ENCODE results near the gene UQCR10.

UQCR10 gene

DNA sequence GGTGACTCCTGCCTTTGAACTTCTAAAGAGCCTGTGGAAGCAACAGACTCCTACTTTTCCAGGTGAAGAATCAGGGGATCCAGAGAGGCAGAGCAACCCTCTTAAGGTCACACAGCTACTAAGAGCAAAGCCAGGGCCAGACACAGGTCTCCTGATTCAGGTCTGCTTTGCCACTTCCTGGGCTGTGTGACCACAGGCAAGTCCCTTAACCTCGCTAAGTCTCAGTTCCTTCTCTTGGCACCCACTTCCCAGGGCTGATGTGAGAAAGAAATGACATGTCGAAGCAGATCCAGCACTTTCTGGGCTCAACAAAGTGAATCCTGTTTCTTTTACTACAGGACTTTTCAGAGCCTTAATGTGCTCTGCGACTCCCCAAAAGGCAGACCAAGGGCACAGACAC is 30.2 kb downstream of the UQCR10 start:
- no peak for DNase-seq (ENCODE audit: low spot score)
- FAIRE-seq = no peak

DNA sequence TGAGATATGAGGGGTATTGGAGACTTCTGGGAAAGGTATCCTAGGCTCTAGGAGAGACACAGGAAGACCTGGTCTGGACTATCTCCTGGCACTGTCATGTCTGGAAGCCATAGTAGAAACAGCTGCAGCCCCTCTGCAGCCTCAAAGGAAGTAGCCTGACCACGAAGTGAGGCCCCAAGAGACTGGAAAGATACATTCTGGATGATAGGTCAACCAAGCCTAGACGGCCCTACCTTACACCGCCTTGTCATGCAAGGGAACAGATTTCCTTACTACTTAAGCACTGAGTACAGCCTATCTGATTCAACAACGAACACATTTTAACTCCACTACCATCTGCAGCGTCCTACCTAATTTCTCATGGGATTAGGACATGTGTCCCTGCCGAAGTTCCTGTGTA is 31.1 kb downstream of the UQCR10 start:
- no peak for FAIRE-seq
- no peak for DNase-seq (ENCODE audit: low spot score)

DNA sequence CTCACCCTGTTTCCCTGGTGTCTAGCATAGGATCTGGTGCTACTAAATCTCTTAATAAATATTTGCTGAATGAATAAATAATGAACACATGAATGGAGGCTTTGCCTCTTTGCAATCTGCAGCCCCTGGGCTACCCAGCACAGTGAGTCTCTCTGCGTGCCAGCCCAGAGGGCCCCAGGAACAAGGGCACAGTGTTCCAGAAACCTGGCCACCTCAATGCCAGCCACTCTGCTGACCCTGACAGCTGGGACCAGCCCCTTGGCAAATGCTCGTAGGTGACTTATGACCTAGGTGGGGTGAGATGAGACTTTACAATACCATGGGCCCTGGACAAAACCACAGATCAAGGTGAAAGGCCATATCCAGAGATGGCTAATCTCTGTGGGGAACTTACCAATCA is 31.6 kb downstream of the UQCR10 start:
- DNase-seq (ENCODE audit: low spot score) = no peak
- FAIRE-seq = no peak

DNA sequence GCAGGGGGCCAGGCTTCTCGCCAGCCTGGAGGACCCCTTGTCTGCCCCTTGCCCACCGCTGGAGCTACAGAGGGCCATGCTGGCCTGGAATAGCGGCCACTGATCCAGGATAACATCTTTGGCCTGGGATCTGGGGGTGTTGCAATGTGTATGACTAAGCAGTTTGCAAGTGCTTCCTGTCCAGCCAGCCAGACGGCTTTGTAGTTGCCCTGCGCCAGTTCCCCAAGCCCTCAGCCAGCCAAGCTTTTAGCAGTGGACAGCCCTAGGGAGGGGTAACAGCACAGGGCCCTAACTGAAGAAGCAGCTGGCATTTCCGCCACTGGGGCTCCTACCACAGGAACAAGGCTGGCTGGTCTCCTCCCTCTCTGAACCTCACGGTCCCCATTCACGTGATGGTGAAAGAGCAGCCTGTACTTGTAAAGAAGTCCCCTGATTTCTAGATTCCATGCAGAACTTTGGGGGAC is 32.1 kb downstream of the UQCR10 start:
- peak; percentile 79 for DNase-seq (ENCODE audit: low spot score)
- FAIRE-seq = peak; percentile 29

DNA sequence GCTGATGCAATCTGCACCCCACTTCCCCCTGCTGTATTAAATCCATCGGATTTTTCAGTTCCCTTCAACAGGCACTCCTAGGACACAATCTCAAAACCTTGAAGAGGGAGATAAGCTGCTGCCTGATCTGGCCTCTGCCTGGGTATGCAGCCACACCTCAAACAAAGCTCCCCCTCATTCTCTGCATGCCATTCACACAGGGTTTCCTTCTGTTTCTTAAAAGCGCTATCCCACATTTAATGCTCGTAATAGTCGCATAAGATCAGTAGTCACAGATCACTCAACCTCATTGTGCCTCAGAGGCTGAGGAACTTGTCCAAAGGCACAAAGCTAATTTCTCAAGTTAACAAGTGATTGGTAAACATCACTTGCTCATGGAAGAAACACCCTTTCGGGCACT is 34.0 kb downstream of the UQCR10 start:
- FAIRE-seq = no peak
- no peak for DNase-seq (ENCODE audit: low spot score)

DNA sequence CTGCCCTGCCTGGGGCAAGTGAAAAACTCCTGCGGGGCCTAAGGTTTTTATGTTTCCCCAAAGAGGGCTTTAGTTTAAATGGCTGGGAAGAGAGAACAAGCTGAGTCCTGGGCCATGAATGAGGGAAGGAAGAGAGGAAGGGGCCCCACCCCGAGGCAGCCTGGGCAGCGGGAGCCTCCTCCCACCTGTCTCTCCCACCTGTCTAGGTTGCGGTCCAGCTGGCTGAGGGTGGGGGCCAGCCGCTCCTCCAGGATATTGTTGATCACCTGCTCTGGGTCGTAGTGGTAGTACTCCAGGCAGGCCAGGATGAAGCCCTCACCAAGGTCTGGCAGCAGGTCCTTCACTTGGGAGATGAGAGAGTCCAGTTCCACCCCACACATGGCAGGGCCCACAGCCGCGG is 34.6 kb downstream of the UQCR10 start:
- FAIRE-seq (no peak), DNase-seq (ENCODE audit: low spot score) (no peak)

DNA sequence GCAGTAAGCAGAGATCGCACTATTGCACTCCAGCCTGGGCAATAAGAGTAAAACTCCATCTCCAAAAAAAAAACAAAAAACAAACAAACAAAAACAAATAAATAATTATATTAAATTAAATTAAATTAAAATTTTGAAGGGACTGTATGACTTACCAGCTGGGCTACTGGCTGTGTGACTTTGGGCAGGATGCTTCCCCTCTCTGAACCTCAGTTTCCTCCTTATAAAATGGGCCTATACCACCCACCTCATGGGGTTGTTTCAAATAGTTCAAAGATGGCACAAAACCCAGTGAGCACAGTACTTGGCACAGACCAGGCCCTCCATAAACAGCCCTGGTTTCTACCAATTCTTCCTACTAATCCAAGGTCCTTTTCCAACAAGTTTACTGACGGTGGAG is 36.0 kb downstream of the UQCR10 start:
- DNase-seq (ENCODE audit: low spot score) (no peak), FAIRE-seq (no peak)

DNA sequence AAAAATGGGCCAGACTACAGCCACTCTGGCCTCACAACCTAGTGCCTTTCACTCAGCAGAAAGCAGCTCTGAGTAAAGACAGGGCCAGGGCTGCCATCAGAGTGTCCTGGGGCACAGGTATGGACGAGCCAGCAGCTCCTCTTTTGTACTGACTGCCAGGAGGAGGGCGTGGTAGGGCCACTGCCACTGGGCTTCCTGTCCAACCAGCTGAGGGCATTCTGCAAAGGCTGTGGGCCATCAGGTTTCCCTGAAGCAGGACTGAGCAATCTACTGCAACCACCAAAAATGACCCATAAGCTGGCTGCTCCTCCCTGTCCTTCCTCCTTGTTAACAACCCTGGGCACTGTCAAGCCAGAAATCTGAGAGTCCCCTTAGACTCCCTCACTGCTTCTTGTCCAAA is 37.8 kb downstream of the UQCR10 start:
- no peak for FAIRE-seq
- DNase-seq (ENCODE audit: low spot score) = no peak

DNA sequence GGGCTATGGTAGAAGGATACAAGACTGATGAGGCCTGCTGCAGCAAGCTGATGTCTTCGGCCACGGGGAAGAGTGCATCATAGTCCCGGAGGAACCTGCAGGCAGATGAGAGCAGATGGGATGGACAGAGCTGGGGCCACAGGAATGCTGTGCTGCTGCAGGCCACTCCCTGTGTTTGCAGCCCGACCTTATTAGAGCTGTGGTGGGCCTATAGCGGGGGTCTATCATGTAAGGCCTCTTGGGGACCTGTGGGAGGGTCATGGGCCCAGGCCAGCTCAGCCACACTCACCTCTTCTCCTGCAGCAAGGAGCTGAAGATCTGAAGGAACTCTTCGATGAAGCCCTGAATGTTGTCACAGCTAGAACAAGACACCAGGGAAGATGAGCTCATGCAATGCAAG is 39.0 kb downstream of the UQCR10 start:
- no peak for DNase-seq (ENCODE audit: low spot score)
- FAIRE-seq = no peak

DNA sequence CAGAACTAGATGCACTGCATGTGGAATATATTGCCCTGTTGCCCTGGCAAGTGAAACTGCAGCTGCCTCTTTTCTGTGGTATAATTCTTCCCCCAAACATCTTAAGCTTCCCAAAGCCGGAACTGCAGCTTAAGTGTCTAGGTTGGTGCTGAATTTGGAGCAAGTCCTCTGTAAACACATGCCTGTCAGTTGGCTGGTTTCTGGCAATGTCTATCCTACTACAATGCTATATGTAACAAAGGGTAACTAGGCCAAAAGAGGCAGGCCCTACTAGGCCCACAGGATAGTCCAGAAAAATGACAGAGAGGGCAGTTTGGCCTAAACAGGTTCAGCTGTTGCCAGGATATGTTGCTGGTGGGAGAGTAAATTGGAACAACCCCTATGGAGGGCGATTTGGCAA is 43.0 kb downstream of the UQCR10 start:
- DNase-seq (ENCODE audit: low spot score) (no peak), FAIRE-seq (no peak)

DNA sequence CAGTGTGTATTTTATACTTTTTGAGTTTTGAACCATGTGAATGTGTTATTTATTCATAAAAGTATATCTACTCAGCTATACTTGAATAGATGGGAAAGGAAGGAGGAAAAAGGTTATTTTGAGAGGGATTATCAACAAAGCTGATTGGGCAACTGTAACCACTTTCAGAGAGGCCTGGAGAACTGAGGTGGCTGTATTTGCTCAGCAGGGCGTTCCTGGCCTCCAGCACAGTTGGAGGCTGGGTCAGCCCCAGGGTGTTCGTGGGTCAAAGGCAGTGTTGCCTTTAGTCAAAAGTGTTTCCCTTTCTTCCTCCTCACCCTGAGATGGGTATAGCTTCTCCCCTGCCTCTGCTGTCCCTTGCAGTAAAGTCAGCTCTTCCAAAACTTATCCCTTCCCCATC is 44.2 kb downstream of the UQCR10 start:
- DNase-seq (ENCODE audit: low spot score) (no peak), FAIRE-seq (no peak)

DNA sequence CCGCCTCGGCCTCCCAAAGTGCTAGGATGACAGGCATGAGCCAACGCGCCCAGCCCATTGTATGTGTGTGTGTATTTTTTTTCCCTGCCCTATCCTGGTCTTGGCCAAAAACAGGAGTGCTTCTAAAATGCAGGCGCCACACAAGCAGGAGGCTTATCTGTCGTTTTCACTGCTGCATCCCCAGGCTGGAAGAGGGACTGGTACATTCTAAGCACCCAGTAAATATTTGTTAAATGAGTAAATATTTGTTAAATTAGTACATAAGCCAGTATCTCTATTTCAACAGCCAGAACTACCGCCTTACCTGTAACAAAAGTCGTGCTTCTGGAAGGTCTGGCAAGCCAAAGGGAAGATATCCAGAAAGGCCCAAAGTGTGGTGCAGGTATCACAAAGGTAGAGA is 46.0 kb downstream of the UQCR10 start:
- FAIRE-seq = no peak
- DNase-seq (ENCODE audit: low spot score) = no peak

DNA sequence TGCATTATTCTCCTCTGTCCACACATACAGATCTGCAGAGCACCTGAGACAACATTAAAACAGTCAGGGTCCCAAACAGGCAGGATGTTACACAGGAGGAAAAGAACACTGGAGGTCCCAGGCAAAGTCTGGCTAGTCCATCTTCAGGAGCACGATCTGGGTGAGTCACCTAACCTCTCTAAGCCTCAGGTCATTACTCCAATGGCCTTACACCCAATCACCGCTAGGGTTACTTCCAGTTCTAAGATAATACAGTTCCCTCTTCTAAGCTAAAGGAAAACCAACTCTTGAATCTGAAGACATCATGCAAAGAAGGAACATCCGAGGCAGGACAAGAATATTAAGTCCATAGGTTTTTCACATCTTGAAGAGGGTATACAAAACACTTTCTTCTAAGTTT is 46.4 kb downstream of the UQCR10 start:
- DNase-seq (ENCODE audit: low spot score) = peak; percentile 64
- peak; percentile 77 for FAIRE-seq

DNA sequence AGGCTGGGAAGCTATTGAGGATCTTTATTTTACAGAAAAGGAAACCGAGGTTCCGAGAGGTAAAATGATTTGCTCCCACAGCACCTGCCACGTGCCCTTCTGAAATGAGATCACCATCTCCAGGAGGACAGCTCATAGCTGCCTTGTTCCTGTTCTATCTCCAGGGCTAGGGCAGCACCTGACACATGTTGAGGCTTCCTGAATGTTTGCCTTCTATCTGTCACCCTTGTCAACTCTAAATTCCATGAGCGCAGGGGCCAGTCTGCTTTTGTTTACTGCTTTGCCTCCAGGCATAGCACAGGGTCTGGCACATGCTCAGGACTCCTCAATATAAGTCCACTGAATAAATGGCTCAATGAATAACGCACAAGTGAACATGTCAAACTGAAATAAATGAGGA is 46.8 kb downstream of the UQCR10 start:
- no peak for FAIRE-seq
- no peak for DNase-seq (ENCODE audit: low spot score)

DNA sequence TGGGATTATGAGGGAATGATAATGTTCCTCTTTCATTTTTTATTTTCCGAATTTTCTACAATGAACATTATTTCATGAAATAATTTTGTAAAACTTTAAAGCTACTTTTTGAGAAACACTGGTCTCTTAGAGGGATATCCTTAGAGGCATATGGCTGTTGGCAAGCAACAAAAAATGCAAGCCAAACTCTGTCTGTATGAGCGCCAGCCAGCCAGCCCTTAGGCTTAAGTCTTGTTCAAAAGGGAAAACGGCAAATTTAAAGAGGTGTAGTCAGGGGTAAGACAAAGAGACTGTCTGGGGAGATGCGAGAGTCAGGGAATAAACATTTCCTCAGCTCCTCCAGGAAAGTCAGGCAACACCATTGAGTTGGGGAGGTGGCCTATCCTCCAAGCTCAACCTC is 48.4 kb downstream of the UQCR10 start:
- DNase-seq (ENCODE audit: low spot score) (no peak), FAIRE-seq (no peak)

DNA sequence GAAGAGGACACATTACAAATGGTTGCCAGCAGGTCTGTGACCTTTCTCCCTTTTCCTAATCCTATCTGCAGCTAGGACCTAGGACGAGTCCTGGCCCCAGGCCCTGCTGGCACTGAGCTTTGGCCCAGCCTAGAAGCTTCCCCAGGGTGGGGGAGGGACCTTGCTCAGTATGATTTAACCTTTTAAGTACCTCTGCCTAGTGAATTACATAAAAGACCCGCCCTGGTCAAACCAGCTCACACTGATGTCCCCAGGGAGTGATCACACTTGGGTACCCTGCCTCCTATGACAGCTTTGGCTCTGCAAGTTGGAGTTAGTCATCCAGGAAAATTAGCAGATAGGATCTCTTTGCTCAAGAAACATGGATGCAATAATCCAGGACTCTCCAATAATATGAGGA is 49.0 kb downstream of the UQCR10 start:
- DNase-seq (ENCODE audit: low spot score) (no peak), FAIRE-seq (no peak)

DNA sequence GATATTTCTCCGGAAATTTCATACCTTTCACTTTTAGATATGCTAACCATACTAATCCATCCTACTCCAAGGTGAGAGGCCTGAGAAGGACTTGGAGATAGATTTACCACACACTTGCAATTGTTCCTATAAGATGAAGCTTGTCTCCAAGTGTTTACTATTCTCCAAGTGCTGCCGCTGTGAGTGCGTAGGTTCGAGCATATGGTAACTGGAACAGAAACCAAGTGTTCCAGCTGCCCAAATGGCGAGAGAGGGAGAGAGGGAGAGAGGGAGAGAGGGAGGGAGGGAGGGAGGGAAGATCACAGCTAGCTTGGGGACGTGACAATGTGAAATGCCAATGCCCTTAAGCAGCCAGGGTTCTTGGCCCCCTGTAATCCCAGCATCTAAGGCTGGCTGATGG is 49.4 kb downstream of the UQCR10 start:
- FAIRE-seq = no peak
- DNase-seq (ENCODE audit: low spot score) = no peak

DNA sequence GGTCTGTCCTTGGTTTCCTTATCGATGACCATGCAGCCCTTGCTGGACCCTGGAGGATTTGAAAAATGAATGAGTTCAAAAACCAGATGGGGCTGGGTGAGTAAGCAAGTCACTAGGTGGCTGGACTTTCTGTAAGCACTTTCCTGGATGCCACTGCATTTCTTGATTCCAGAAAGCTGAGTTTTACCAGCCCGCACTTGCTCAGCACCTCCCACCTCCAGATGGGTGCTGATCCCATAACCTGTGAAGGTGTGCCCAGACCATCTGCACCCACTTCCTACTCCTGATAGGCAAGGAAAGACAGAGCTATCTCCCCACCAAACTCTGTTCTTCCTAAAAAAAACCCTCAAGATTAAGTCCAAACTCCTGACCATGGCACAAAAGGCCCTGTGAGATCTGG is 49.8 kb downstream of the UQCR10 start:
- FAIRE-seq = no peak

DNA sequence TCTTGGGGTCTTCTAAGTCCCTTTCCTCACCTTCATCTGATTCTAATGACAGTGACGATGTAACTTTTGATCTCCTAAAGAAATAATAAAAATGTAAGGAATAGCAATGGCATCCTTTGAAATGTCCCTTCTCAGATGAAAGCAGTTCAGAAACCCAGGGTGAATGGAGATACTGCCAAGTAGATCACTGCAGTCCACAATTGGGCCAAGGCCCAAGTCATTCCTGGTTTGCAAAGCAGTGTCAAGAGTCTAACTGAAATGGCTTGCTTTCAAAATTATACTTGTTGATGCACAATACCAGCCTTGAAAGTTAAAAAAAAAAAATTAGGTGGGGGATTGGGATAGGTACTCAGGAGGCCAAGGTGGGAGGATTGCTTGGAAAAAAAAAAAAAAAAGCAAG is 50.6 kb downstream of the UQCR10 start:
- FAIRE-seq (no peak), DNase-seq (ENCODE audit: low spot score) (no peak)

More for the DNA sequence above, 49.8 kb downstream of the UQCR10 start:
- no peak for DNase-seq (ENCODE audit: low spot score)

DNA sequence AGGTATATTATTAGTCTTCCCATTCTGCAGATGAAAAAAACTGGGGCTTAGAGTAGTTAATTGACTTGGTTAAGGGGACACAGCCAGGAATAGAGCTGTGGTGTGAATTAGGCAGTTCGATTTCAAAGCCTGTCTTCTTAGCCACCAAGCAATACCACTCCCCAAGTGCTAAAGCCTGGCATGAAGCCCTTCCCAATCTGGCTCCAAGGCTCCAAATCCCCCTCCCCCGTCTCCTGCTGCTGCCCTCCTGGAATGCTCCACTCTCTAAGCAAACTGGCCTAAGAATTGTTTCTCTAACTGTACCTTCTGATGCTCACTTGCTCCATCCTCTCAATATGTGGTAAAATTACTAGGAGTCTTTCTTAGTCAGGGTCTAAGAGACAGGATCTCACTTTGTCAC is 52.3 kb downstream of the UQCR10 start:
- no peak for FAIRE-seq

More for the DNA sequence above, 52.3 kb downstream of the UQCR10 start:
- DNase-seq (ENCODE audit: low spot score) = no peak

Data from RCC 7860 (cell line).